CD4-positive, alpha-beta T cell treated with Interleukin-1 beta for 1 hour (primary cell): ENCODE results near the gene ADAM12.
"Not testable (repeated sequence)": the region's sequence is repeated elsewhere in the genome, so short reads cannot be mapped to it uniquely, and the experiment has no call there.

Source experiments
- DNase-seq, 2 donors: peaks; one replicate each; pipeline ENCODE4 v3.0.0-alpha.2; 2020 to 2022

The ADAM12 gene

GRCh38 chr10:126373147-126373546 is 15.1 kb downstream of the ADAM12 start:
- DNase-seq: no peak

DNA sequence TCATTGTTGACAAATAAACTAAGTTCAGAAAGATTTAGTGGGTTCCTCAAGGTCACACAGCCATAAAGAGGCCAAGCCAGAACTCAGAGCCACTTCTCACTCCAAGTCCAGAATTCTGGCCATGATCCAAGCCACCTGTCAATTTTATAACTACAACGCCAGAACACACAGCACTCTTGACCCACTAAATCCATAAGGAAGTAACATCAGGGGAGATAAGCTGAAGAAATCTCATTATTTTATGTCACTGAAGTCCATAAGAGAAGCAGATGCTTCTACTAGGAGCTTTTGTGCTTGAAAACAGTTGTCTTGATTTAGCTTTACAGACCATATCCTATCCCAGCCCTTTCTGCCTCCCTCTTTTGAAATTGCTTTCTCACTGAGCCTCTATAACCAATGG is 15.9 kb downstream of the ADAM12 start:
- DNase-seq: no peak

GRCh38 chr10:126369125-126369710 is 19.1 kb downstream of the ADAM12 start:
- no peak for DNase-seq

GRCh38 chr10:126357169-126357568 is 31.1 kb downstream of the ADAM12 start:
- no peak for DNase-seq

GRCh38 chr10:126353666-126354065 is 34.6 kb downstream of the ADAM12 start:
- DNase-seq: no peak

- no peak for DNase-seq
Measured at GRCh38 chr10:126352453-126352852, 35.8 kb downstream of the ADAM12 start.

GRCh38 chr10:126351021-126351420 is 37.3 kb downstream of the ADAM12 start:
- no peak for DNase-seq

GRCh38 chr10:126350216-126350992 is 37.9 kb downstream of the ADAM12 start:
- no peak for DNase-seq

- no peak for DNase-seq
Measured at GRCh38 chr10:126349676-126350075, 38.6 kb downstream of the ADAM12 start.

- no peak for DNase-seq
Measured at GRCh38 chr10:126349101-126349500, 39.2 kb downstream of the ADAM12 start.

- DNase-seq: not testable (repeated sequence)
Measured at GRCh38 chr10:126343496-126343895, 44.8 kb downstream of the ADAM12 start.

DNA sequence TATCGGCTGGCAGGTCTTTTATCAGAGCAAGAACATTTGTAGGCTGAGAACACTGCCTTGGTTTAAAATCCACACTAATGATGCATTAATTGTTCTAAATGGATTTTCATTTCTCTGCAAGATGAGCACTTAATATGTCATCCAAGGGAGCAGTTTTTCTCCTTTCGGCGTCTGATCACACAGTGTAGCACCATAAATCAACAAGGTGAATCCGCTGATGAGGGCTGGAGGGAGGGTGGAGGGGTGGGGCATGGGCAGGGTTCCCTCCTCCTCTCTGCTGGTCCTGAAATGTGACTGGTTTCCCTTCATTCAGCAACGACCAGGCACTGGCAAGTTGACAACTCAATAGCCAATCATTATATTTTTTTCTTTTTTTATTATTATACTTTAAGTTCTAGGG is 45.6 kb downstream of the ADAM12 start:
- no peak for DNase-seq

DNA sequence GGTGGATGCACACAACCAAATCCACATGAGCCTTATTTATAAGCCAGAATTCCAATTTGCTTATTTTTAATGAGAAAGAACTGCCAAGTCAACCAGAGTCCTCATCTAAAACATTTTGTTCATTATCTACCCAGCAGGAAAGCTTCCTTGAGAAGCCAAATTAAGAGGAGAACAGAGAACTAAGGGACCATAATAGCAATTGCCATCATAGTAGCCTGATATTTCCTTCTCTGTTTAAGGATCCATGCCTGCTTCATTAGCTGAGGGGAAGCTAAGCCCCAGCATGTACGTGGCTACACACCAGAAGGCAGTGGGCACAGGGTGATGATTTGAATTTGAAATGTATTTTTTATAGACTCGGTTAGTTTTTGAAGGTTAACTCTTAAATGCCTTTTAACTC is 46.8 kb downstream of the ADAM12 start:
- no peak for DNase-seq

GRCh38 chr10:126337251-126337810 is 50.9 kb downstream of the ADAM12 start:
- no peak for DNase-seq

GRCh38 chr10:126336801-126337200 is 51.5 kb downstream of the ADAM12 start:
- DNase-seq: no peak

- no peak for DNase-seq
Measured at GRCh38 chr10:126334272-126334671, 54.0 kb downstream of the ADAM12 start.

GRCh38 chr10:126332576-126332975 is 55.7 kb downstream of the ADAM12 start:
- DNase-seq: no peak

DNA sequence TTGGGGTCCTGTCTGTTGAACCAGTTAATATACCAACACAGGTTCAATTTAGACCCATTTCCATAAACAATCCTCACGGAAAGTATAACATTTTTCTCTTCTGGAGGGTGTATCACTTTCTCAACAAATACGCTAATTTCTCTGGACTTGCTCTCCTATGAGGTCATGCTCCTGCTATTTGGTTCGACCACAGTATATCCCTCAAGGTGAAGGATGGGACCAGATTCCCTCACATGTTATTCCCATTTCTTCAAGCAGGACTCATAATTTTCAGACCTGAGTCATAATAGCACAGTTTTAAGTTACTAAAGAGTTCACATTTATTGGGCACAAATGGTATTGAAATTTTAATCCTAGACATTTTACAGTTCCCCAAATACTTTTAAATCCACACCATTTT is 57.2 kb downstream of the ADAM12 start:
- no peak for DNase-seq

DNA sequence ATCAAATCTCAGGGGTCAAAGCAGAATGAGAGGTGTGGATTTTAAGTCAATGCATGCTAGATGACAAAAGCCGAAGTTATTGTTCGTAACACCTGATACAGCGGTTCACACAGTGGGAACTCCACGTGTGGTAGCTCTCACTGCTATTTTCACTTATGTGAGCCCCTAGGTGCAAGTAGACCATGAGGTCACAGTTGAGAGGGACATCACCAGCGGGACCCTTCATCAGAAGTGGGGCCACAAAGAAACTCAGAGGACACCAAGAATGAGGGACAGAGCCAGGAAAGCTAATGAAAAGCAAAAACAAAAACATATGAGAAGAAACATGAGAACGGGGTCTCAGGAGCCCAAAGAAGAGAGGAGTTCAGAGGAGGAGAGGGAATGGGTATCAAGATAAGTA is 63.5 kb downstream of the ADAM12 start:
- DNase-seq: no peak

DNA sequence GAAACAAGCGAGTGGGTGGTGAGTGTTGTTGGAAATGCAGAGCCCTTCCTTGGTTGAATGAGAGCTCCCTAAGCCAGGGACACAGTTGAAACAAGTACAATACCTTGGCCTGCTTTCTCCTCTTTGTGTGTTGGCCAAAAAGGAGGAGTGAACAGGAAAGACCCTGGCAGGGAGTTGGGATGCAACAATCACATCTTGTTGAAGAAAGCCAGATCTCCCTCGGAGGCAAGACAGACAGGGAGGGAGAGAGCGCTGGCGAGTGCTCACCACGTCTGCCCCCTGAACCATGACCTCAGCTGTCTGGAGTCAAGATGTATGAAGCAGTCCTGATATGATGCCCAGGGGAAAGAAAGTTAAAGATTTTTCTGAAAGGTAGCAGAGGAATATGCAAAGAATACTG is 66.8 kb downstream of the ADAM12 start:
- DNase-seq: no peak

DNA sequence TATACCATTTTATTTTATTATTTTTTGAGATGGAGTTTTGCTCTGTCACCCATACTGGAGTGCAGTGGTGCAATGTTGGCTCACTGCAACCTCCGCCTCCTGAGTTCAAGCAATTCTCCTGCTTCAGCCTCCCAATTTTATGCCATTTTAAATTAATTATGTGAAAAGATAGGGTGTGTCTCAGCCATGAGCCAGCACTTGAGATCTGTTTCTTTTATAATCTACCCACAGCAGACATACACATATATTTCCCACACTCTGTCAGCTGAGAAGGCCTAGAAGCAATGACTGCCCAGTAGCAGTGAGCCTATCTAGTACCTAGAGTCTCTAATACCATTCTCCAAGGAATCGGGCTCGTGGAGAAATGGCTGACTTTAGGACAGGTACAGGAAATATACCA is 70.5 kb downstream of the ADAM12 start:
- no peak for DNase-seq

DNA sequence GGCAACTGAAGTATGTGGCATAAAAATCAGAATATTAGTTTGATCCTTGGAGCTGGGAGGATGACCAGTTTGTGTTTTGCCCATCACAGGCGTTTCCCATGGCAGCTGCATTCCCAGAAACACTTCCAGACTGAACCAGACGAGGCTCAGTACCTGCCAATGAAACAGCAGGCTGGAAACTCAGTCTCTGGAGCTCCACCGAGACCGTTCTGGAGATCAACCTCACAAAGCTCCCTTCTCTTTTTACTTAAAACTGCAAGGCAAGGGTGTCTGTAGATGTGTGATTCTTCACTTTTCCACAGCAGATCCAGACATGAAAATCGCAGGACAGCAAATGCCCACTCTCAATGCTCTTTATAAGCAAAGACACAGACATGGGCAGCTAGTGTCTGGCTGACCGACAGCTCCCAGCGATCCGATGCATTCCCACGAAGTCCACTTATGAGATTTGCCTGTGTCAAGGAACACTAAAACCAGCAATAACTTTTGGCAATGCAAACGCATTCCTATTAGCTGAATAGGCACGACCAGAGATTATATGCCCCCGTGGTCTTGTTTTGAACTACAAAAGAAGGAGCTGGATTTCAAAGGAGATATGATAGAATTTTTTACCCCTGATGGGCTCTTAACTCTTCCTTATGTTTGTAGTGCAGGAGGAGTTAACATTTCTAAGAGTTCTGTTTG is 72.6 kb downstream of the ADAM12 start:
- no peak for DNase-seq

- DNase-seq: no peak
Measured at GRCh38 chr10:126314863-126315493, 73.3 kb downstream of the ADAM12 start.
